ENCODE measurements around the gene TCTN3.
"Not testable (repeated sequence)": the region's sequence is repeated elsewhere in the genome, so short reads cannot be mapped to it uniquely, and the experiment has no call there.

The TCTN3 gene

DNA sequence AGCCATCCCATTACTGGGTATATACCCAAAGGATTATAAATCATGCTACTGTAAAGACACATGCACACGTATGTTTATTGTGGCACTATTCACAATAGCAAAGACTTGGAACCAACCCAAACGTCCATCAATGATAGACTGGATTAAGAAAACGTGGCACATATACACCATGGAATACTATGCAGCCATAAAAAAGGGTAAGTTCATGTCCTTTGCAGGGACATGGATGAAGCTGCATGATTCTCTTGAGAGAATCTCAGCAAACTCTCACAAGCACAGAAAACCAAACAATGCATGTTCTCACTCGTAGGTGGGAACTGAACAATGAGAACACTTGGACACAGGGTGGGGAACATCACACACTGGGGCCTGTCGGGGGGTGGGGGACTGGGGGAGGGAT lies 73.3 kb downstream of the TCTN3 start:
- not testable (repeated sequence) for DNase-seq

DNA sequence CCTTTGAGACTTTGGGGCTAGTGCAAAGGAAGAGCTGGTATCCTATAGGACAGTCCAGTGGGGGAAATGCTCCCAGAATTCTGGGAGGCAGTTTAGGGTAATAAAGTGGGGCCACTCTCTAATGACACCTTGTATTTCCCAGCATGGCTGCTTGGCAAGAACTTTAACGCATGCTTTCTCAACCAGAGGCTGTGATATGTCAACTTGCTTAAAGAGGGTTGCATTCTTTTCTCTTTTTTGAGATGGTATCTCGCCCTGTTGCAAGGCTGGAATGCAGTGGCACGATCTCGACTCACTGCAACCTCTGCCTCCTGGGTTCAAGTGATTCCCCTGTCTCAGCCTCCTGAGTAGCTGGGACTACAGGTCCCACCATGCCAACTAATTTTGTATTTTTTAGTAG lies 75.6 kb downstream of the TCTN3 start:
- DNase-seq = no peak

DNA sequence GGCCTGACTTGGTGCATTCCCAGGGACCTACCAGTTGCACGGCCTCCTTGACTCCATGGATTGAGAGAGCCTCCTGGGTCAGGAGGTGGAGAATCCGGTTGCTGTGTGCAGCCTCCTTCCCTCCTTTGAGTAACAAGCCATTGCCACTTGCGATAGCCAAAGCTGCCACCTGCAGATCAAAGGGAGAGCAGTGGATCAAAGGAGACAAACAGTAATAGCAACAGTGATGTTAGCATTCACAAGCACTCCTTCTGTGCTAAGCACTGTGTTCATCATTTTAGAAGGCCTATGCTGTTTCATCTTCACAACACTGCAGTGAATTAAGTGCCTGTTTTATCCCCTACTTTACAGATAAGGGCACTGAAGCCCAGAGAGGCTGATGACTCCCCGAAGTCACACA lies 77.3 kb downstream of the TCTN3 start:
- no peak for DNase-seq
